ENCODE data around the gene CCDC13. TPM values are rescaled to one million over a fixed set of nuclear protein-coding genes. Genes with fewer than 3 reads are reported as not detected.
A peak's percentile ranks its signal among the peaks of the same experiment; 100 is the strongest.

CCDC13 gene
- total RNA-seq, 1 experiment from 2014 or later: 0.79 TPM

GRCh38 chr3:42820746-42821051 lies 47.6 kb upstream of the CCDC13 start:
- peaks cover 4% of the 10 kb centered on the region for H3K9me3 Mint-ChIP-seq
- POLR2A ChIA-PET: no interaction called here
- H3K27me3 Mint-ChIP-seq (ENCODE audit: low read depth): no peaks in the 10 kb centered on the region
- H3K27ac Mint-ChIP-seq: no peak overlapping the region
- CTCF ChIA-PET: interaction anchor here (0.6 to 4.3 kb wide), 3 partner anchors 9 to 13 kb away, joined by 3 to 31 read pairs (median 3); no protein-coding TSS in a partner anchor
- TF ChIP-seq ZNF396 (CRISPR knock-in tag; IDR thresholded peaks at IDR 0.05; ENCODE audit: borderline replicate concordance) (no peak), ZBTB43 (CRISPR knock-in tag; IDR thresholded peaks at IDR 0.05) (no peak), NFATC4 (CRISPR knock-in tag; IDR thresholded peaks at IDR 0.05) (no peak), ZNF423 (CRISPR knock-in tag; IDR thresholded peaks at IDR 0.05) (no peak), AFF4 (CRISPR knock-in tag; IDR thresholded peaks at IDR 0.05; ENCODE audit: borderline replicate concordance) (no peak), NR1H2 (CRISPR knock-in tag; IDR thresholded peaks at IDR 0.05) (no peak), USF2 (CRISPR knock-in tag; IDR thresholded peaks at IDR 0.05) (no peak), ZNF138 (CRISPR knock-in tag; conservative IDR thresholded peaks at IDR 0.05) (no peak), MAX (CRISPR knock-in tag; IDR thresholded peaks at IDR 0.05) (no peak), SP1 (CRISPR knock-in tag; conservative IDR thresholded peaks at IDR 0.05) (no peak), NFYB (CRISPR knock-in tag; conservative IDR thresholded peaks at IDR 0.05; ENCODE audit: low read depth) (no peak), ESRRA (CRISPR knock-in tag; IDR thresholded peaks at IDR 0.05; ENCODE audit: borderline replicate concordance) (no peak), ATF6 (CRISPR knock-in tag; IDR thresholded peaks at IDR 0.05) (no peak), TEAD1 (CRISPR knock-in tag; IDR thresholded peaks at IDR 0.05) (no peak)
- no peaks in the 10 kb centered on the region for H3K36me3 Mint-ChIP-seq
- no peak for DNase-seq (ENCODE audit: low spot score)
- H3K4me1 Mint-ChIP-seq: peaks cover 14% of the 10 kb centered on the region
- no peak for ATAC-seq
- no peak overlapping the region for H3K4me3 Mint-ChIP-seq

GRCh38 chr3:42819351-42819965 lies 46.4 kb upstream of the CCDC13 start:
- CTCF ChIA-PET: interaction anchor here (0.7 to 4.3 kb wide), 8 partner anchors 9 to 70 kb away, joined by 3 to 31 read pairs (median 6); partner anchors contain the start of gene HIGD1A
- Mint-ChIP-seq H3K4me1 (peaks cover 14% of the 10 kb centered on the region), H3K9me3 (peaks cover 2% of the 10 kb centered on the region), H3K27ac (no peak overlapping the region), H3K36me3 (no peaks in the 10 kb centered on the region), H3K4me3 (no peak overlapping the region), H3K27me3 (ENCODE audit: low read depth) (no peaks in the 10 kb centered on the region; the same call in 1 of the 2 replicates)
- DNase-seq (ENCODE audit: low spot score) (peak; percentile 40), ATAC-seq (peak; percentile 92)
- POLR2A ChIA-PET: interaction anchor here (0.9 to 1.3 kb wide), 2 partner anchors 11 to 15 kb away, joined by 3 read pairs; partner anchors contain the start of gene HIGD1A
- no peak for TF ChIP-seq ZNF512 (CRISPR knock-in tag; IDR thresholded peaks at IDR 0.05; ENCODE audit: borderline replicate concordance)
- TF ChIP-seq ZMAT4 (CRISPR knock-in tag; IDR thresholded peaks at IDR 0.05): no peak
- no peak for TF ChIP-seq ZBTB43 (CRISPR knock-in tag; IDR thresholded peaks at IDR 0.05)
- no peak for TF ChIP-seq ATF6 (CRISPR knock-in tag; IDR thresholded peaks at IDR 0.05)
- TF ChIP-seq FOXJ3 (CRISPR knock-in tag; IDR thresholded peaks at IDR 0.05; ENCODE audit: borderline replicate concordance): no peak
- TF ChIP-seq ETV6 (CRISPR knock-in tag; IDR thresholded peaks at IDR 0.05): no peak
- TF ChIP-seq ZNF423 (CRISPR knock-in tag; IDR thresholded peaks at IDR 0.05): no peak

Measured in WTC11 (cell line).